Stomach (tissue), 9 donors: Measurements from ENCODE around the gene PANK1. TPM values are rescaled to one million over a fixed set of nuclear protein-coding genes. Genes with fewer than 3 reads are reported as not detected.

Experiments
- DNase-seq, 2 donors: peaks; one replicate each; pipeline versions ENCODE4 v3.0.0 to v3.0.0-alpha.2; 2013 to 2019
- H3K27ac ChIP-seq, 5 donors: fragments of 200-600 bp in 4 of 5; sonication (generic) in 4 of 5; one replicate each; pipeline ENCODE4 v1.5.1; 2013 to 2019; ENCODE audit warnings: mild to moderate bottlenecking in 1 of 5, moderate library complexity in 1 of 5
- H3K27me3 ChIP-seq, 3 donors: fragments of 200-600 bp; sonication (generic); one replicate each; pipeline ENCODE4 v1.5.1; 2017 to 2019; ENCODE audit warnings: mixed run types in 1 of 3
- H3K36me3 ChIP-seq, 4 donors: fragments of 200-600 bp; sonication (generic); 1 replicate in 3 of 4; 2 replicates in 1 of 4; pipeline ENCODE4 v1.5.1; 2016 to 2019
- H3K4me1 ChIP-seq, 4 donors: fragments of 200-600 bp; sonication (generic); one replicate each; pipeline ENCODE4 v1.5.1; 2016 to 2019
- H3K4me3 ChIP-seq, 4 donors: fragments of 200-600 bp; sonication (generic) in 3 of 4; one replicate each; pipeline ENCODE4 v1.5.1; 2016 to 2019; ENCODE audit warnings: mild to moderate bottlenecking in 1 of 4
- H3K9me3 ChIP-seq, 4 donors: fragments of 200-600 bp; sonication (generic); one replicate each; pipeline ENCODE4 v1.5.1; 2016 to 2019
- EP300 ChIP-seq: sonication (generic); formaldehyde crosslinking; IDR thresholded peaks from one replicate; pipeline ENCODE4 v1.6.1; 2017; ENCODE audit warnings: antibody characterized with exemption
- POLR2A ChIP-seq, 4 donors: fragments of 450-650 bp; IDR thresholded peaks; one replicate each; pipeline ENCODE4 v1.6.1; 2016; ENCODE audit warnings: antibody characterized with exemption in 4 of 4, control low read depth in 2 of 4, mild to moderate bottlenecking in 1 of 4, moderate library complexity in 1 of 4
- POLR2AphosphoS5 ChIP-seq, 3 donors: sonication (generic); formaldehyde crosslinking; IDR thresholded peaks; one replicate each; pipeline ENCODE4 v1.6.1; 2016; ENCODE audit warnings: antibody characterized with exemption in 3 of 3
- WGBS, 5 donors: extraction: QIAGEN DNeasy Blood & Tissue Kit in 3 of 5; methylation state at CpG; one replicate each; pipeline versions ENCODE4 v1.1.5 to v1.1.7; 2013 to 2018; 5-methylcytosine and 5-hydroxymethylcytosine counted together
- intact Hi-C: fragments of 100-400 bp; cut with DNase I; formaldehyde crosslinking; loops from one replicate; pipeline ENCODE4 v1.15.1; 2023; ENCODE audit warnings: low total_unique reads
- polyA plus RNA-seq, 3 donors: library from polyadenylated mRNA; stranded (reverse); fragments of 200-250 nt; gene quantifications; one replicate each; pipeline ENCODE4 v1.2.3, GENCODE V29; 2013
- total RNA-seq, 5 donors: library from RNA; depleted of rRNA; stranded (reverse); fragments of >200 nt; gene quantifications; one replicate each; pipeline versions ENCODE4 v1.1.0 to v1.2.3, GENCODE V29; 2014 to 2016
- TF ChIP-seq, protein P1 (sequence below), 7 experiments: fragments of 450-650 bp in 4 of 7; fragments of 200-600 bp in 3 of 7; sonication (generic) in 3 of 7; IDR thresholded peaks; one replicate each; pipeline ENCODE4 v1.5.1; 2016 to 2019; ENCODE audit warnings: antibody characterized with exemption in 7 of 7, control low read depth in 2 of 7, mild to moderate bottlenecking in 1 of 7
- donor health status: healthy with polysubstance abuse.
- donor health status: Bipolar disorder and iron deficiency.
- donor health status: healthy.

PANK1 gene
- total and polyA plus RNA-seq, 8 donors = 1.8 to 7.4 (median 4.6) TPM; not detected in 1

- 72 to 84% (median 81%) methylated on average over 3 of the region's 3 CpGs for WGBS, 5 donors
- DNase-seq = no peak
- Histone ChIP-seq H3K36me3 (no peaks in the 10 kb centered on the region), H3K27me3 (no peaks in the 10 kb centered on the region), H3K9me3 (no peaks in the 10 kb centered on the region), H3K4me1 (peaks cover 9 to 29% (median 19%) of the 10 kb centered on the region in 4 donors), H3K27ac (peak overlapping the region in 1 of 5 donors; percentile 94), H3K4me3 (no peak overlapping the region)
- TF ChIP-seq, protein P1, sequence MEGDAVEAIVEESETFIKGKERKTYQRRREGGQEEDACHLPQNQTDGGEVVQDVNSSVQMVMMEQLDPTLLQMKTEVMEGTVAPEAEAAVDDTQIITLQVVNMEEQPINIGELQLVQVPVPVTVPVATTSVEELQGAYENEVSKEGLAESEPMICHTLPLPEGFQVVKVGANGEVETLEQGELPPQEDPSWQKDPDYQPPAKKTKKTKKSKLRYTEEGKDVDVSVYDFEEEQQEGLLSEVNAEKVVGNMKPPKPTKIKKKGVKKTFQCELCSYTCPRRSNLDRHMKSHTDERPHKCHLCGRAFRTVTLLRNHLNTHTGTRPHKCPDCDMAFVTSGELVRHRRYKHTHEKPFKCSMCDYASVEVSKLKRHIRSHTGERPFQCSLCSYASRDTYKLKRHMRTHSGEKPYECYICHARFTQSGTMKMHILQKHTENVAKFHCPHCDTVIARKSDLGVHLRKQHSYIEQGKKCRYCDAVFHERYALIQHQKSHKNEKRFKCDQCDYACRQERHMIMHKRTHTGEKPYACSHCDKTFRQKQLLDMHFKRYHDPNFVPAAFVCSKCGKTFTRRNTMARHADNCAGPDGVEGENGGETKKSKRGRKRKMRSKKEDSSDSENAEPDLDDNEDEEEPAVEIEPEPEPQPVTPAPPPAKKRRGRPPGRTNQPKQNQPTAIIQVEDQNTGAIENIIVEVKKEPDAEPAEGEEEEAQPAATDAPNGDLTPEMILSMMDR (IDR thresholded peaks at IDR 0.05) = no peak
- no peak for TF ChIP-seq POLR2A (IDR thresholded peaks at IDR 0.05)
- TF ChIP-seq POLR2AphosphoS5 (IDR thresholded peaks at IDR 0.05) = no peak
- TF ChIP-seq EP300 = no peak
- intact Hi-C loops = no loop called here
Observed at GRCh38 chr10:89648074-89648473, 3.0 kb upstream of the PANK1 start.

GRCh38 chr10:89646889-89647657, 2.0 kb upstream of the PANK1 start:
- Histone ChIP-seq H3K27me3 (no peaks in the 10 kb centered on the region), H3K4me3 (no peak overlapping the region), H3K9me3 (no peaks in the 10 kb centered on the region), H3K36me3 (no peaks in the 10 kb centered on the region), H3K27ac (peak overlapping the region in 1 of 5 donors; percentile 94), H3K4me1 (peaks cover 12 to 37% (median 23%) of the 10 kb centered on the region in 4 donors)
- intact Hi-C loops = no loop called here
- 72 to 87% (median 79%) methylated on average over 5 of the region's 5 CpGs for WGBS, 5 donors
- DNase-seq = peak in 1 of 2 donors; percentile 58
- TF ChIP-seq POLR2AphosphoS5 (IDR thresholded peaks at IDR 0.05) (no peak), EP300 (no peak), POLR2A (IDR thresholded peaks at IDR 0.05) (no peak)
- TF ChIP-seq, protein P1 (IDR thresholded peaks at IDR 0.05) = no peak

GRCh38 chr10:89645742-89646172, 715 bp upstream of the PANK1 start:
- H3K27me3 ChIP-seq = no peaks in the 10 kb centered on the region
- peaks cover 12 to 46% (median 25%) of the 10 kb centered on the region in 4 donors for H3K4me1 ChIP-seq
- peak overlapping the region; percentile 80 to 97 (median 88) for H3K4me3 ChIP-seq
- peak overlapping the region; percentile 85 to 94 (median 91) for H3K27ac ChIP-seq
- no peaks in the 10 kb centered on the region for H3K36me3 ChIP-seq
- peak in 1 of 2 donors; percentile 75 for DNase-seq
- TF ChIP-seq POLR2A (IDR thresholded peaks at IDR 0.05) (no peak), POLR2AphosphoS5 (IDR thresholded peaks at IDR 0.05) (no peak), EP300 (no peak)
- TF ChIP-seq, protein P1 (IDR thresholded peaks at IDR 0.05) = no peak
- whole genome bisulfite sequencing, 5 donors = 22 to 36% (median 23%) methylated on average over 6 of the region's 6 CpGs
- intact Hi-C loops = no loop called here
- no peaks in the 10 kb centered on the region for H3K9me3 ChIP-seq

DNA sequence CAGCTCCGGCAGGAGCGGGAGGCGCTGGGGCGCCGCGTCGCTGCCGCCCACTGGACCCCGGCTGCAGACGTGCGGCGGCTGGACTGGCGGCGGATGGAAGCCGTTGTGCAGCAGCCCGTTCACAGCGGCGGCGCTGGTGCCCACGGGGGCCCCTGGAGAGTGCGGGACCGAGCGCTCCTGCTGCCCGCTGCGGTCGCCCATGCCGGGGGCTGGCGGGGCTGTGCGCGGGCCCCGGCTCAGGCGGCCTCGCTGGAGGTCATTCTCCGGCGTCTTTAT, 413 bp downstream of the PANK1 start:
- no peaks in the 10 kb centered on the region for H3K9me3 ChIP-seq
- no peaks in the 10 kb centered on the region for H3K36me3 ChIP-seq
- H3K27ac ChIP-seq = peak overlapping the region; percentile 85 to 94 (median 91)
- no peaks in the 10 kb centered on the region for H3K27me3 ChIP-seq
- peaks cover 12 to 56% (median 25%) of the 10 kb centered on the region in 4 donors for H3K4me1 ChIP-seq
- DNase-seq = no peak
- H3K4me3 ChIP-seq = peak overlapping the region; percentile 80 to 97 (median 88)
- intact Hi-C loops = no loop called here
- TF ChIP-seq EP300 (no peak), POLR2AphosphoS5 (IDR thresholded peaks at IDR 0.05) (no peak), POLR2A (IDR thresholded peaks at IDR 0.05) (no peak)
- TF ChIP-seq, protein P1 (IDR thresholded peaks at IDR 0.05) = no peak
- WGBS, 5 donors = 0% methylated on average over 18 to 35 of the region's 35 CpGs; no CpG with 5 or more reads in 1 of the 5 donors
